ENCODE data around the gene PLCB4. TPM values are rescaled to one million over a fixed set of nuclear protein-coding genes. Genes with fewer than 3 reads are reported as not detected.

PLCB4 gene
- total RNA-seq, 4 donors from 2014 or later = 20.6 to 45.9 (median 34.2) TPM

DNA sequence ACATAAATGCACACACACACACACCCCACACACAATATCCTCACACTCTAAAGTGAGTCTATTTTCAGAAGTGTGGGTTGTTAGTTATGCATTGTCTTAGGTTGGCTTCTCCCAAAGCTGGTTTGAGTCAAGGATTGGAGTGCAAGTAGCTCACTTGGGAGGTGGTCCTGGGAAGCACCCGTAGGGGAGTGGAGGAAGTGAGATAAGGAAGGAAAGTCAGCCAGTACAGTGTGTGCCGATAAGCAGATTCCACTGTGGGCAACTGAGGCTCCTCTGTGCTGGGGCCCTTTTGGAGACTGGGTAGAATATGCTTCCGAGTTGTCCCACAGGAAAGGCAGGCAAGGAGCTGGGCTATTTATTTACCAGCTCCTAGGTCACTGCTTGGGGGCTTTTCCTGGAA, 67.2 kb downstream of the PLCB4 start:
- Histone ChIP-seq H3K9me3 (peaks cover 0 to 6% of the 10 kb centered on the region in 2 donors), H3K4me3 (no peak overlapping the region), H3K4me1 (no peaks in the 10 kb centered on the region), H3K36me3 (no peaks in the 10 kb centered on the region), H3K27ac (no peak overlapping the region), H3K27me3 (no peaks in the 10 kb centered on the region)
- 52 to 66% methylated on average over 3 of the region's 3 CpGs for WGBS, 2 donors (ENCODE audit: low coverage in 1 of 2)
- TF ChIP-seq POLR2AphosphoS5 (IDR thresholded peaks at IDR 0.05) (no peak), CTCF (IDR thresholded peaks at IDR 0.05) (no peak), POLR2A (IDR thresholded peaks at IDR 0.05) (no peak), EP300 (IDR thresholded peaks at IDR 0.05; ENCODE audit: low read depth) (no peak)
- intact Hi-C loops (cut with DNase I; ENCODE audit: low total_unique reads) (no loop called here), in situ Hi-C loops (cut with MboI; ENCODE audit: low pct_ligation_motif_present in 1 of 4, low pct_unique_long_range_greater_than_20kb in 1 of 4, low sequenced_read_pairs in 3 of 4) (no loop called here)
- DNase-seq = no peak

DNA sequence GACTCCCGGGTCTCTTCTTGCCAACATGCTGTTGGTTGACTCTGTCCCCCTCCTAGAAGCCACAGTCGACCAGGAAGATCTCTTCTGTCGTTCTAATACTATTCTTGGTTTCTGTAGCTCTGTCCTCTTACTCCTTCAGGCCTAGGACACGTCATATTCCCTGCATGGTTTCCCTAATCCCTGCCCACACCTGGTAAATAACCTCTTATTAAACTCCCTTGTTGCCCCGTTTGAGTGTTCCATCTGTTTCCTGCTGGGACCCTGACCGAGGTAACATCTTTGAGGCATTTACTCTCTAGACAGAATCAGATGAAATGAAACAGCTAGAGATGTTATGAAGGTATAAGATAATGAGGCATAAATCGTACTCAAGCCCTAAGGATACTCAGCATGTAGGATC, 68.1 kb downstream of the PLCB4 start:
- TF ChIP-seq POLR2A (IDR thresholded peaks at IDR 0.05) (no peak), EP300 (IDR thresholded peaks at IDR 0.05; ENCODE audit: low read depth) (no peak)
- 69 to 80% methylated on average over 1 to 7 of the region's 7 CpGs for WGBS, 2 donors (ENCODE audit: low coverage in 1 of 2)

DNA sequence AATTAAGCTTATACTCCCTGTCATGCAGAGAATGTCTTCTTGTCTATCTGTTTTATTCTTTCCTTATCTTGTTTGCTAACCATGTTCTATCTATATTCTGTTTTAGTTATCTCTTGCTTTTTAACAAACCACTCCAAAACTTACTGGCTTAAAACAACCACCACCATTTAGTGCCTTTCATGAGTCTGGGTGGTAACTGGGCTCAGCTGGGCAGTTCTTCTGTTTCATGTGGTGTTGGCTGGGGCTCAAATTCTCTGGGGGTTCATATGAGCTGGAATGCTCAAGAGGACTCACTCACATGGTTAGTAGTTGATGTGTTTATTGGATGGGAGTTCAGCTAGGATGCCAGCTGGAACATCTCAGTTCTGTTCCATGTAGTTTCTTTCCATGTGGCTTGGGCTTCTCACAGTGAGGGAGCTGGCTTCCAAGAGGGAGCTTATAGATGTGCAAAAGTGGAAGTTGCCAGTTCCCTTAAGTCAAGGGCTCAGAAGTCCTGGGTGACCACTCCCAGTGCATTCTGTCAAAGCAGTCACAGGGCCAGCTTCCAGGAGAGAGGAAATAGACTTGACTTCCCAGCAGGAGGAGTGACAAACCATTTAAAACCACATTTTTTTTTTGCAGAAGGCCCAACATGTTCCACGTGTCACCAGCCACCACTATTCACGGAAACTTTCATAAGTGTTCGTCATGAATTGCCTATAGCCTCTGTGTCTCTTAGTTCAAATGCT, 70.4 kb downstream of the PLCB4 start:
- H3K27ac ChIP-seq = no peak overlapping the region
- in situ Hi-C loops (cut with MboI; ENCODE audit: low pct_ligation_motif_present in 1 of 4, low pct_unique_long_range_greater_than_20kb in 1 of 4, low sequenced_read_pairs in 3 of 4) = no loop called here
- H3K4me3 ChIP-seq = no peak overlapping the region
- H3K27me3 ChIP-seq = no peaks in the 10 kb centered on the region
- no peaks in the 10 kb centered on the region for H3K9me3 ChIP-seq
- TF ChIP-seq EP300 (IDR thresholded peaks at IDR 0.05; ENCODE audit: low read depth) (no peak), CTCF (IDR thresholded peaks at IDR 0.05) (no peak), POLR2AphosphoS5 (IDR thresholded peaks at IDR 0.05) (no peak), POLR2A (IDR thresholded peaks at IDR 0.05) (no peak)
- WGBS, 2 donors (ENCODE audit: low coverage in 1 of 2) = 60 to 87% methylated on average over 1 to 3 of the region's 3 CpGs
- no peaks in the 10 kb centered on the region for H3K36me3 ChIP-seq
- intact Hi-C loops (cut with DNase I; ENCODE audit: low total_unique reads) = no loop called here
- H3K4me1 ChIP-seq = no peaks in the 10 kb centered on the region
- DNase-seq = no peak

More for the DNA sequence above, 68.1 kb downstream of the PLCB4 start:
- H3K4me1 ChIP-seq = no peaks in the 10 kb centered on the region
- no peaks in the 10 kb centered on the region for H3K36me3 ChIP-seq
- DNase-seq = no peak
- in situ Hi-C loops (cut with MboI; ENCODE audit: low pct_ligation_motif_present in 1 of 4, low pct_unique_long_range_greater_than_20kb in 1 of 4, low sequenced_read_pairs in 3 of 4) = no loop called here
- intact Hi-C loops (cut with DNase I; ENCODE audit: low total_unique reads) = no loop called here
- no peaks in the 10 kb centered on the region for H3K9me3 ChIP-seq
- H3K4me3 ChIP-seq = no peak overlapping the region
- H3K27me3 ChIP-seq = no peaks in the 10 kb centered on the region
- H3K27ac ChIP-seq = no peak overlapping the region

DNA sequence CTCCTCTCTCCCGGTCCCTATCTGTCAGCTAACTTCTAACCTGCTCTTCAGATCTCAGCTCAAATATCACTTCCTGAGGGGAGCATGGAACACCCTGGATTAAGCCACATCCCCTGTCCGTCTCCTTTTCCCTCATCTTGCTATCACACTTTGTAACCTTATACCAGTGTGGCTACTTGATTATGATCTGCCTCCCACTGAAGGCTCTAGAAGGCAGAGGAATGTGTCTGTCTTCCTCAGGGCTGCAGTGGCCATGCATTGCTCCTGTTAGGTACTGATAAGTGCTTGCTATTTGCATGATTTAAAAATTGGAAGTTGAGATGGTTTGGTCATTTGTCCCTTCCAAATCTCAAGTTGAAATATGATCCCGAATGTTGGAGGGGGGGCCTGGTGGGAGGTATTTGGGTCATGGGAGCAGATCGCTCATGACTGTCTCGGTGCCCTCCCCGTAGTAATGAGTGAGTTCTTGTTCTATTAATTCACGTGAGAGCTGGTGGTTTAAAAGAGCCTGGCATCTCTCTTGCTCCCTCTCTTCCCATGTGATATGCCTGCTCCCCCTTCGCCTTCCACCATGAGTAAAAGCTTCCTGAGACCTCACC, 71.4 kb downstream of the PLCB4 start:
- DNase-seq = no peak
- H3K27ac ChIP-seq = no peak overlapping the region
- H3K36me3 ChIP-seq = no peaks in the 10 kb centered on the region
- H3K4me3 ChIP-seq = no peak overlapping the region
- peaks cover 0 to 2% (median 0%) of the 10 kb centered on the region in 4 donors for H3K4me1 ChIP-seq
- intact Hi-C loops (cut with DNase I; ENCODE audit: low total_unique reads) (no loop called here), in situ Hi-C loops (cut with MboI; ENCODE audit: low pct_ligation_motif_present in 1 of 4, low pct_unique_long_range_greater_than_20kb in 1 of 4, low sequenced_read_pairs in 3 of 4) (no loop called here)
- no peaks in the 10 kb centered on the region for H3K27me3 ChIP-seq
- no peaks in the 10 kb centered on the region for H3K9me3 ChIP-seq
- TF ChIP-seq POLR2AphosphoS5 (IDR thresholded peaks at IDR 0.05) = no peak
- no peak for TF ChIP-seq POLR2A (IDR thresholded peaks at IDR 0.05)
- no peak for TF ChIP-seq EP300 (IDR thresholded peaks at IDR 0.05; ENCODE audit: low read depth)
- TF ChIP-seq CTCF (IDR thresholded peaks at IDR 0.05) = no peak
- WGBS, 2 donors (ENCODE audit: low coverage in 1 of 2) = 84 to 92% methylated on average over 5 to 8 of the region's 8 CpGs

Measured in transverse colon (tissue), 4 donors.